ENCODE measurements around the gene SYT9.

The SYT9 gene

GRCh38 chr11:7489376-7489775 is 237.7 kb downstream of the SYT9 start:
- TF ChIP-seq ARNTL (CRISPR knock-in tag; IDR thresholded peaks at IDR 0.05; ENCODE audit: borderline replicate concordance, low read depth) (no peak), ZFP30 (CRISPR knock-in tag; IDR thresholded peaks at IDR 0.05) (no peak), CSDC2 (CRISPR knock-in tag; IDR thresholded peaks at IDR 0.05) (no peak), GLIS3 (CRISPR knock-in tag; IDR thresholded peaks at IDR 0.05) (no peak), ESRRG (CRISPR knock-in tag; IDR thresholded peaks at IDR 0.05) (no peak), ZC3H10 (CRISPR knock-in tag; IDR thresholded peaks at IDR 0.05) (no peak), ZFP3 (CRISPR knock-in tag; IDR thresholded peaks at IDR 0.05) (no peak), OSR1 (CRISPR knock-in tag; IDR thresholded peaks at IDR 0.05) (no peak), ISL1 (CRISPR knock-in tag; IDR thresholded peaks at IDR 0.05) (no peak), RARB (CRISPR knock-in tag; IDR thresholded peaks at IDR 0.05) (no peak), CSRNP3 (CRISPR knock-in tag; IDR thresholded peaks at IDR 0.05) (no peak), POU6F1 (CRISPR knock-in tag; IDR thresholded peaks at IDR 0.05; ENCODE audit: borderline replicate concordance, low read depth) (no peak), SNAI2 (CRISPR knock-in tag; IDR thresholded peaks at IDR 0.05) (no peak), TCF4 (CRISPR knock-in tag; IDR thresholded peaks at IDR 0.05; ENCODE audit: borderline replicate concordance) (no peak), ZNF70 (CRISPR knock-in tag; IDR thresholded peaks at IDR 0.05) (no peak)
- TF ChIP-seq, protein P1, sequence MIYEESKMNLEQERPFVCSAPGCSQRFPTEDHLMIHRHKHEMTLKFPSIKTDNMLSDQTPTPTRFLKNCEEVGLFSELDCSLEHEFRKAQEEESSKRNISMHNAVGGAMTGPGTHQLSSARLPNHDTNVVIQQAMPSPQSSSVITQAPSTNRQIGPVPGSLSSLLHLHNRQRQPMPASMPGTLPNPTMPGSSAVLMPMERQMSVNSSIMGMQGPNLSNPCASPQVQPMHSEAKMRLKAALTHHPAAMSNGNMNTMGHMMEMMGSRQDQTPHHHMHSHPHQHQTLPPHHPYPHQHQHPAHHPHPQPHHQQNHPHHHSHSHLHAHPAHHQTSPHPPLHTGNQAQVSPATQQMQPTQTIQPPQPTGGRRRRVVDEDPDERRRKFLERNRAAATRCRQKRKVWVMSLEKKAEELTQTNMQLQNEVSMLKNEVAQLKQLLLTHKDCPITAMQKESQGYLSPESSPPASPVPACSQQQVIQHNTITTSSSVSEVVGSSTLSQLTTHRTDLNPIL (CRISPR knock-in tag; IDR thresholded peaks at IDR 0.05; ENCODE audit: low read depth) = no peak
- TF ChIP-seq, protein P2, sequence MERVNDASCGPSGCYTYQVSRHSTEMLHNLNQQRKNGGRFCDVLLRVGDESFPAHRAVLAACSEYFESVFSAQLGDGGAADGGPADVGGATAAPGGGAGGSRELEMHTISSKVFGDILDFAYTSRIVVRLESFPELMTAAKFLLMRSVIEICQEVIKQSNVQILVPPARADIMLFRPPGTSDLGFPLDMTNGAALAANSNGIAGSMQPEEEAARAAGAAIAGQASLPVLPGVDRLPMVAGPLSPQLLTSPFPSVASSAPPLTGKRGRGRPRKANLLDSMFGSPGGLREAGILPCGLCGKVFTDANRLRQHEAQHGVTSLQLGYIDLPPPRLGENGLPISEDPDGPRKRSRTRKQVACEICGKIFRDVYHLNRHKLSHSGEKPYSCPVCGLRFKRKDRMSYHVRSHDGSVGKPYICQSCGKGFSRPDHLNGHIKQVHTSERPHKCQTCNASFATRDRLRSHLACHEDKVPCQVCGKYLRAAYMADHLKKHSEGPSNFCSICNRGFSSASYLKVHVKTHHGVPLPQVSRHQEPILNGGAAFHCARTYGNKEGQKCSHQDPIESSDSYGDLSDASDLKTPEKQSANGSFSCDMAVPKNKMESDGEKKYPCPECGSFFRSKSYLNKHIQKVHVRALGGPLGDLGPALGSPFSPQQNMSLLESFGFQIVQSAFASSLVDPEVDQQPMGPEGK (CRISPR knock-in tag; IDR thresholded peaks at IDR 0.05; ENCODE audit: borderline replicate concordance) = no peak

GRCh38 chr11:7490054-7490453 is 238.3 kb downstream of the SYT9 start:
- ATAC-seq = no peak
- TF ChIP-seq RARB (CRISPR knock-in tag; IDR thresholded peaks at IDR 0.05) (no peak), ESRRG (CRISPR knock-in tag; IDR thresholded peaks at IDR 0.05) (no peak), GLIS3 (CRISPR knock-in tag; IDR thresholded peaks at IDR 0.05) (no peak), ZC3H10 (CRISPR knock-in tag; IDR thresholded peaks at IDR 0.05) (no peak), TCF4 (CRISPR knock-in tag; IDR thresholded peaks at IDR 0.05; ENCODE audit: borderline replicate concordance) (no peak), SNAI2 (CRISPR knock-in tag; IDR thresholded peaks at IDR 0.05) (no peak), POU6F1 (CRISPR knock-in tag; IDR thresholded peaks at IDR 0.05; ENCODE audit: borderline replicate concordance, low read depth) (no peak), ZNF565 (CRISPR knock-in tag; conservative IDR thresholded peaks at IDR 0.05; ENCODE audit: low read depth) (no peak), TOX (CRISPR knock-in tag; IDR thresholded peaks at IDR 0.05; ENCODE audit: borderline replicate concordance) (no peak), CSRNP3 (CRISPR knock-in tag; IDR thresholded peaks at IDR 0.05) (no peak), ZFP3 (CRISPR knock-in tag; IDR thresholded peaks at IDR 0.05) (no peak), ZNF8 (CRISPR knock-in tag; IDR thresholded peaks at IDR 0.05) (no peak)
- TF ChIP-seq, protein P2 (CRISPR knock-in tag; IDR thresholded peaks at IDR 0.05; ENCODE audit: borderline replicate concordance) = no peak
- TF ChIP-seq, protein P1 (CRISPR knock-in tag; IDR thresholded peaks at IDR 0.05; ENCODE audit: low read depth) = no peak

More at GRCh38 chr11:7489376-7489775, 237.7 kb downstream of the SYT9 start:
- no peak for ATAC-seq
